ENCODE measurements around the gene PSMC3IP. TPM values are rescaled to one million over a fixed set of nuclear protein-coding genes. Genes with fewer than 3 reads are reported as not detected.

The PSMC3IP gene
- total RNA-seq, 4 donors from 2014 or later = 2.2 to 5.0 (median 4.2) TPM

DNA sequence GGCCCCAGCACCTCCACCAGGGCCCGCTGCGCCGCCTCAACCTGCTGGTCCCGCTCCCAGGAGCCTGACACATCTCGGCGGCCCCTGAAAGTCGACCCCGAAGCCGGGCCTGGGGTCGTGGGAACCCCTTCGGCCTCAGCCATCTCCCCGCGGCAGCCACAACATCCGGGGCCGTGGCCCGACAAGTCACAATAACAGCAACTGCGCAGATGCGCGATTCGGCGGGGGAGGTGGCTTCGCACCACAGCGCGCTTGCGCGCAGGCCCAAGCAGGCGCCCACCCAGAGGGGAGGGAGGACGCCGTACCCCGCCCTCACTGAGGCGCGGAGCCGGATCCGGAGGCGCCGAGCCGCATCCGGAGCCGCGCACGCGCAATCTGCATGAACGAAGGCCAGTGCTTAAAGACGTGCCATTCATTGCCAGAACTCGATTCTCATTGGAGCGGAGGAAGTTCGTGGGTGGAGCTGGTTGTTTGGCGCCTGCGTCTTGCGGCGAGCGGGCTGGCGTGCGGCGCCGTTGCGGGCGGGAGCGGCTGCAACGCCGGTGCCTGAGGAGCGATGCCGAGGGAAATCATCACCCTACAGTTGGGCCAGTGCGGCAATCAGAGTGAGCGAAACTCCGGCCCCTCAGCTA, 31.8 kb upstream of the PSMC3IP start, which contains the start of the genes RETREG3 and TUBG1:
RETREG3 (minus strand) TSS at position 193 of the 632 bp plus-strand sequence; CDS start at position 143, 50 bp downstream.
TUBG1 (plus strand) TSS at position 502 of the 632 bp plus-strand sequence; CDS start at position 557, 55 bp downstream.
- intact Hi-C loops (cut with DNase I) = loop anchor here (2.0 kb wide), 1 partner anchor 70 kb away; no protein-coding TSS in a partner anchor
- peak; percentile 95 to 97 for TF ChIP-seq POLR2AphosphoS5 (IDR thresholded peaks at IDR 0.05)
- no peak for TF ChIP-seq EP300 (IDR thresholded peaks at IDR 0.05)
- peak; percentile 59 for TF ChIP-seq POLR2A (IDR thresholded peaks at IDR 0.05; ENCODE audit: low read depth)
- peak; percentile 19 to 53 (median 48) for TF ChIP-seq CTCF (IDR thresholded peaks at IDR 0.05)
- peak within 1 kb of the TSS; percentile 72 to 97 (median 86) for H3K4me3 ChIP-seq
- 0% methylated on average over 22 of the region's 66 CpGs for WGBS
- no peaks in the 10 kb centered on the region for H3K9me3 ChIP-seq
- H3K27me3 ChIP-seq = no peaks in the 10 kb centered on the region
- peaks cover 31 to 52% (median 52%) of the 10 kb centered on the region in 4 donors for H3K4me1 ChIP-seq
- H3K27ac ChIP-seq (replicated peaks in 1 of 4) = peak within 1 kb of the TSS; percentile 89 to 95 (median 94)
- H3K36me3 ChIP-seq = peaks cover 24 to 27% (median 26%) of the 10 kb centered on the region in 4 donors
- peak; percentile 99 for DNase-seq (ENCODE audit: extremely low spot score)

GRCh38 chr17:42608305-42609181, 31.0 kb upstream of the PSMC3IP start:
- TF ChIP-seq EP300 (IDR thresholded peaks at IDR 0.05) (no peak), POLR2AphosphoS5 (IDR thresholded peaks at IDR 0.05) (no peak), CTCF (IDR thresholded peaks at IDR 0.05) (no peak), POLR2A (IDR thresholded peaks at IDR 0.05; ENCODE audit: low read depth) (no peak)
- Histone ChIP-seq H3K27me3 (no peaks in the 10 kb centered on the region), H3K36me3 (peaks cover 17 to 20% (median 20%) of the 10 kb centered on the region in 4 donors), H3K4me3 (peak overlapping the region; percentile 72 to 97 (median 86)), H3K4me1 (peaks cover 31 to 59% (median 54%) of the 10 kb centered on the region in 4 donors), H3K9me3 (no peaks in the 10 kb centered on the region), H3K27ac (replicated peaks in 1 of 4) (peak overlapping the region; percentile 89 to 95 (median 94))
- intact Hi-C loops (cut with DNase I) = loop anchor here (2.0 kb wide), 1 partner anchor 70 kb away; no protein-coding TSS in a partner anchor
- DNase-seq (ENCODE audit: extremely low spot score) = no peak
- under 1% methylated on average over 27 of the region's 30 CpGs for WGBS

- TF ChIP-seq CTCF (IDR thresholded peaks at IDR 0.05) (no peak), EP300 (IDR thresholded peaks at IDR 0.05) (no peak), POLR2A (IDR thresholded peaks at IDR 0.05; ENCODE audit: low read depth) (no peak), POLR2AphosphoS5 (IDR thresholded peaks at IDR 0.05) (no peak)
- DNase-seq (ENCODE audit: extremely low spot score) = no peak
- Histone ChIP-seq H3K27me3 (no peaks in the 10 kb centered on the region), H3K27ac (replicated peaks in 1 of 4) (peak overlapping the region in 2 of 4 donors; percentile 89 to 93), H3K4me1 (peaks cover 31 to 59% (median 56%) of the 10 kb centered on the region in 4 donors), H3K9me3 (no peaks in the 10 kb centered on the region), H3K36me3 (peaks cover 11 to 17% (median 14%) of the 10 kb centered on the region in 4 donors), H3K4me3 (peak overlapping the region; percentile 72 to 97 (median 86))
- 25% methylated on average over 3 of the region's 3 CpGs for WGBS
- intact Hi-C loops (cut with DNase I) = loop anchor here (2.0 kb wide), 1 partner anchor 71 kb away; no protein-coding TSS in a partner anchor
Measured at GRCh38 chr17:42607769-42608168, 30.2 kb upstream of the PSMC3IP start.

DNA sequence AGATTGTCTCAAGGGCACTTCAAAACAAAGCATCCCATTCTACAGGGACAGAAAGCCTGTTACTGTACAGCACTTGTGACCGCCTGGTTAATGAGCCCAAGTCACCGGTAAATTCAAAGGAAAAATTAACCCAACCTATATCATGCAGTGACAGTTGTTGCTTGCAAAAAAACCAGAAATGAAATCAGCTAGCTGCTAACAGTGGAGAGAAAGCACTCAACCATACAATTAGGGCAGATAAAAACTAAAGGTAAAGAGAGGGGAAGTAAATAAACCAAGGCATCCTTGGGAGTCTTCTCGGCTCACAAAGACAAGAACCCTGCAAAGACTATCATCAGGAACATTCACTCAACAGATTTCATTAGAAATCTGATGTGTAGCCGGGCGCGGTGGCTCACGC, 25.8 kb upstream of the PSMC3IP start:
- H3K9me3 ChIP-seq = no peaks in the 10 kb centered on the region
- no peak overlapping the region for H3K4me3 ChIP-seq
- H3K4me1 ChIP-seq = peaks cover 37 to 66% (median 51%) of the 10 kb centered on the region in 4 donors
- H3K27ac ChIP-seq (replicated peaks in 1 of 4) = no peak overlapping the region
- intact Hi-C loops (cut with DNase I) = no loop called here
- no peak for DNase-seq (ENCODE audit: extremely low spot score)
- no peak for TF ChIP-seq EP300 (IDR thresholded peaks at IDR 0.05)
- TF ChIP-seq POLR2AphosphoS5 (IDR thresholded peaks at IDR 0.05) = no peak
- no peak for TF ChIP-seq CTCF (IDR thresholded peaks at IDR 0.05)
- no peak for TF ChIP-seq POLR2A (IDR thresholded peaks at IDR 0.05; ENCODE audit: low read depth)
- 88% methylated on average over 7 of the region's 7 CpGs for WGBS
- no peaks in the 10 kb centered on the region for H3K27me3 ChIP-seq
- peaks cover 0 to 14% (median 4%) of the 10 kb centered on the region in 4 donors for H3K36me3 ChIP-seq

All from esophagus muscularis mucosa (tissue), 4 donors.